Muscle of leg (tissue), 11 donors: ENCODE data around the gene EBF3. TPM values are rescaled to one million over a fixed set of nuclear protein-coding genes. Genes with fewer than 3 reads are reported as not detected.

Experiments
- DNase-seq: peaks from one replicate; pipeline ENCODE4 v3.0.0; 2013
- H3K27ac ChIP-seq: one replicate; pipeline ENCODE4 v1.5.1; 2013; ENCODE audit warnings: mild to moderate bottlenecking, low read length, control low read depth
- H3K27me3 ChIP-seq: one replicate; pipeline ENCODE4 v1.6.1; 2013; ENCODE audit warnings: low read length; ENCODE audit not compliant: control insufficient read depth, insufficient read depth
- H3K36me3 ChIP-seq: one replicate; pipeline ENCODE4 v1.6.1; 2013; ENCODE audit warnings: low read length; ENCODE audit not compliant: control insufficient read depth, insufficient read depth
- H3K4me1 ChIP-seq: one replicate; pipeline ENCODE4 v1.6.1; 2013; ENCODE audit warnings: low read length; ENCODE audit not compliant: control insufficient read depth, insufficient read depth
- H3K4me3 ChIP-seq: one replicate; pipeline ENCODE4 v1.5.1; 2013; ENCODE audit warnings: low read length, control low read depth
- H3K9me3 ChIP-seq: replicated peaks from 2 replicates; pipeline ENCODE4 v1.6.1; 2013; ENCODE audit warnings: low read depth, low read length; ENCODE audit not compliant: control insufficient read depth
- WGBS: methylation state at CpG from one replicate; pipeline ENCODE4 v1.1.5; 2013; ENCODE audit warnings: missing lambda C conversion rate; ENCODE audit not compliant: insufficient coverage; 5-methylcytosine and 5-hydroxymethylcytosine counted together
- polyA plus RNA-seq, 8 donors: library from polyadenylated mRNA; unstranded; fragments of 120-200 nt; gene quantifications; one replicate each; pipeline versions ENCODE4 v1.2.1 to v1.2.3, GENCODE V29; 2013; ENCODE audit warnings: inconsistent platforms in 1 of 8, low replicate concordance in 1 of 8; ENCODE audit not compliant: insufficient read length in 8 of 8, insufficient read depth in 1 of 8
- total RNA-seq: library from RNA; stranded (reverse); fragments of 120-200 nt; gene quantifications from one replicate; pipeline ENCODE4 v1.2.4, GENCODE V29; 2013

EBF3 gene
- total and polyA plus RNA-seq, 9 donors: 33.6 to 102 (median 75.6) TPM

DNA sequence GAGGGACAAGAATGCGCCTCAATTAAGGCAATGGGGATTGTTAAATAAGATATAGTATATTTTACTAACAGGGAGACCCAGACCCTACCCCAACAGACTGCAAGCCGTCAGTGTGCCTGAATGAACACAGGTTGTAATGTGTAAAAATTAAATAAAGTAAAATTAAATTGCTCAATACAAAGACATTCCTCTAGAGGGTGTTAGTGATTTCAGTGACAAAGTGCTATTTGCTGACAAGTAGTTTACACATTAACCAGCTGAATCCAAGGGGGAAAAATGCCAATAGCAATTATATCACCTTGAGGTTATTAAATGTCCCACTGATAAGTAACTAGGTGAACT lies 110.5 kb downstream of the EBF3 start:
- peaks cover 61% of the 10 kb centered on the region for H3K36me3 ChIP-seq
- H3K27ac ChIP-seq: peak overlapping the region; percentile 54
- DNase-seq: no peak
- H3K27me3 ChIP-seq: no peaks in the 10 kb centered on the region
- no peak overlapping the region for H3K4me3 ChIP-seq
- no CpG with 5 or more reads among the region's 2 CpGs for WGBS
- H3K9me3 ChIP-seq: peaks cover 8% of the 10 kb centered on the region
- H3K4me1 ChIP-seq: peaks cover 24% of the 10 kb centered on the region

DNA sequence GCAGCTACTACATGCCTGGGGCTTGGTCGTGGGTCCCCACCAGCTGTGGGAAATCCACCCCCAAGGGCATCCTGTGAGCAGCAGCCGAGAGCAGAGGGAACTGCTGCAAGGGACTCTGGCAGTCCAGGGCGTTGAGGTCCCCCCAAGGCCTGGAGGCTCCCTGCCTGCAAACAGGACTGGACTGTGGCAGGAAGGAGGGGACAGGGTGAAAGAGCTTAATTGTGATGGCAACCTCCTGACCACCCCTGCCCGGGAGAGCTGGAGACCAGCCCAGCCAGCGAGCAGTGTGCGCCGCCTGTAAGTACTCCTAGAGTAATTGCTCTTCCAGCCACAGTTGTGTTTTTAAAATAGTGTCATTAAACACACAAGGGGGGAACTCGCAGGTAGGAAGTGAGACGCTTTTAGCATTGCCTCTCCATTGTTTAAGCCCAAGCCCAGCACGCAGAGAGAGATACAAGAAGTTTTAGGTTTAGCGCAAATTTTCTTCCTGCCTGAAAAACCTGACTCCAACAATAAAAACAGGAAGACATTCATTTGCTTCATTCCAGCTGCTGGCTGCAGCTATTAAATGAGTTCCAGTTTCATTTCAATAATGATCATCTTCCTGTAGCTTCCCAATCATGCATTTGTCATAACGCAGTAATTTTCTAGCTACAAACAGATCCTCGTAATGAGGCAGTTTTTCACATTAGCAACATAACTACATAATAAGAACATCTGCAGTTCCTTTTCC lies 111.1 kb downstream of the EBF3 start:
- peaks cover 59% of the 10 kb centered on the region for H3K36me3 ChIP-seq
- H3K27me3 ChIP-seq: no peaks in the 10 kb centered on the region
- H3K4me3 ChIP-seq: no peak overlapping the region
- peaks cover 24% of the 10 kb centered on the region for H3K4me1 ChIP-seq
- peaks cover 8% of the 10 kb centered on the region for H3K9me3 ChIP-seq
- H3K27ac ChIP-seq: peak overlapping the region; percentile 54
- peak; percentile 61 for DNase-seq
- 27% methylated on average over 8 of the region's 13 CpGs for WGBS

DNA sequence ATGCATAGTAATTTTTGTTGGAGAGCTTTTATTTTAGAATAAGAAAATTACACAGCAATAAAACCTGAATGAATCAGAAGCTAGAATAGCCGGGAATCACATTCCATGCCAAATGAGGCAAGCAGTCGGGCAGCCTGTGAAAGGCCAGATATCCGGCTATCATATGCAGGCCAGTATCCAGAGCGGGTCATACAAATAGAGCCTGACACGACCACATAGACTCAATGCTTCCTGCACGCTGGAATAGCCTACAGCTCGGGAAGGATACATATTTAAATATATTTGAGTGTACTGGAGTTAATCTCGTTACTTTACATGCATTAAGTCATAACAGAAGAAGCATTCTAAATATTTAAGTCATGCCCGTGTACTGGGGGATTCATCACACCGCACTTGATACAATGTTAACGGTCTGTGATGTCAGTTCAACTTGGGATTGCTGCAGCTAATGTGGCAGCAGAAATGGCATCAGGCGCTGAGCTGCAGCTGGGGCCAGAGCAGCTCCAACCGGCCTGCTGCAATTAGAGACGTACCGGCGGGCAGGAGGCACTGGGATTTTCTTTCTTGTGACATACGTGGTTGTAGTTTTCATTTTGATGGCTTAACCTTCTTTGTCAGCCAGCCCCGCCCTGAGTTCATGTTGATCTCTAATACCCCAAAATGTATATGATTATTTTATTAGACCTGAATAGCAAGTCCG lies 112.0 kb downstream of the EBF3 start:
- H3K27ac ChIP-seq: peak overlapping the region; percentile 54
- no peak overlapping the region for H3K4me3 ChIP-seq
- peaks cover 8% of the 10 kb centered on the region for H3K9me3 ChIP-seq
- 61% methylated on average over 7 of the region's 19 CpGs for WGBS
- H3K36me3 ChIP-seq: peaks cover 56% of the 10 kb centered on the region
- peaks cover 24% of the 10 kb centered on the region for H3K4me1 ChIP-seq
- H3K27me3 ChIP-seq: no peaks in the 10 kb centered on the region
- DNase-seq: no peak

- Histone ChIP-seq H3K4me1 (peaks cover 24% of the 10 kb centered on the region), H3K4me3 (no peak overlapping the region), H3K27me3 (no peaks in the 10 kb centered on the region), H3K9me3 (no peaks in the 10 kb centered on the region), H3K36me3 (peaks cover 54% of the 10 kb centered on the region), H3K27ac (no peak overlapping the region)
- no peak for DNase-seq
- 81% methylated on average over 11 of the region's 13 CpGs for WGBS
Observed at GRCh38 chr10:129850790-129851189, 113.3 kb downstream of the EBF3 start.

DNA sequence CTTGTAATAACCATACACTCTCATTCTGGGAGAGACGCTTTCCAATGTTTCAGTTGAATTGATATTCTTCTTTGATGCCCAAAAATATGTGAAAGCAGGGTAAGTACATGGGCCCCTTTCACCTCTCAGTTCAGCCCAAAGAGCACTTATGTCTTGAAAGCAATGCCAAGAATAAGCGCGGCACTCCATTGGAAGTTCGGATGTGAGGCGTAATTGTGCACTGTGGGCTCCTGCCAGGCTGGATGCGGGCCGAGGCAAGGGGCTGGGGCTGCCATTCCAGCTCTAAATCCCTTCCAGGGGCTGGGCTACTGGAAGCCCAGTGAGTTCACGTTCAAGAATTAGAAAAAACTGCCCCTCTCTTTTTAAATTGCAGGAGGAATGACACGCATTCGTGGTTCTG lies 113.8 kb downstream of the EBF3 start:
- H3K27me3 ChIP-seq: no peaks in the 10 kb centered on the region
- DNase-seq: no peak
- H3K9me3 ChIP-seq: no peaks in the 10 kb centered on the region
- 73% methylated on average over 8 of the region's 10 CpGs for WGBS
- peaks cover 53% of the 10 kb centered on the region for H3K36me3 ChIP-seq
- H3K4me1 ChIP-seq: peaks cover 24% of the 10 kb centered on the region
- H3K27ac ChIP-seq: no peak overlapping the region
- no peak overlapping the region for H3K4me3 ChIP-seq

GRCh38 chr10:129849853-129850252 lies 114.2 kb downstream of the EBF3 start:
- 94% methylated on average over 10 of the region's 15 CpGs for WGBS
- Histone ChIP-seq H3K36me3 (peaks cover 53% of the 10 kb centered on the region), H3K9me3 (no peaks in the 10 kb centered on the region), H3K4me3 (no peak overlapping the region), H3K27ac (no peak overlapping the region), H3K27me3 (no peaks in the 10 kb centered on the region), H3K4me1 (peaks cover 23% of the 10 kb centered on the region)
- DNase-seq: no peak

- peaks cover 51% of the 10 kb centered on the region for H3K36me3 ChIP-seq
- no peak overlapping the region for H3K4me3 ChIP-seq
- no peaks in the 10 kb centered on the region for H3K9me3 ChIP-seq
- WGBS: 93% methylated on average over 13 of the region's 19 CpGs
- H3K4me1 ChIP-seq: peaks cover 20% of the 10 kb centered on the region
- H3K27me3 ChIP-seq: no peaks in the 10 kb centered on the region
- no peak for DNase-seq
- no peak overlapping the region for H3K27ac ChIP-seq
Observed at GRCh38 chr10:129849452-129849750, 114.7 kb downstream of the EBF3 start.

DNA sequence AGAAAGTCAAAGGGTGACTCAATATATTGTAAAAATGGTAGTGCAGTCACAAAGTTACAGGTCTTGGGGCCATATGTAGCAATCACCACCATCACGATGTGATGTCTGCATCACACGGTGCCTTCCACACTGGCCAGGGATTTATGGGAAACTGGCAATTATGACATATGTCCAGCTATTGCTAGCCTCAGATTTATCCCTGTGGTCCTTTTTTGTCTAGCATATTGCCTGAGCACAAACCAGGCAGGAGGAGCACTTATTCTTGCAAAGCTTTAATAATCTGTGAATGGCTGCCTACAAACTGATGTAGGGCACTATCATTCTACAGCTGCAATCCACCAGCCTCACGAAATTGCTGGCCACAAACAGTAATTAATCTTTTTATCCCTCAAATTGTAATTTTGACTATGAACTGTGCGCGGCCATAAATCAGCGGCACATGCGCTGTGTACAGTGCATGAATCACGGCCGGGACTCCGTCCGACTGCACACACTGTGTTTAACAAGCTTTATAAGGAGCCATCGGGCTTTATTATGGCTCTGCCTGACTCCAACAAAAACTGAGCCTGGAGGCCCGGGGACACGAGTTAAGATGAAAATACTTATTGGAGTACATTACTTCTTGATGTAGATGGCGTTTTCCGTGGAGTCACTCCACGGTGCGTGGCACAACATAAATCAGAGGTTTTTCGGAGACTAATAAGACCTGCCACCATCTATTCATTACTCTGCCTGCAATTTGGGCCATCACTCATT lies 115.2 kb downstream of the EBF3 start:
- no peak overlapping the region for H3K27ac ChIP-seq
- no peak for DNase-seq
- WGBS: 85% methylated on average over 14 of the region's 19 CpGs
- peaks cover 55% of the 10 kb centered on the region for H3K36me3 ChIP-seq
- peaks cover 19% of the 10 kb centered on the region for H3K4me1 ChIP-seq
- H3K4me3 ChIP-seq: no peak overlapping the region
- H3K27me3 ChIP-seq: no peaks in the 10 kb centered on the region
- no peaks in the 10 kb centered on the region for H3K9me3 ChIP-seq

DNA sequence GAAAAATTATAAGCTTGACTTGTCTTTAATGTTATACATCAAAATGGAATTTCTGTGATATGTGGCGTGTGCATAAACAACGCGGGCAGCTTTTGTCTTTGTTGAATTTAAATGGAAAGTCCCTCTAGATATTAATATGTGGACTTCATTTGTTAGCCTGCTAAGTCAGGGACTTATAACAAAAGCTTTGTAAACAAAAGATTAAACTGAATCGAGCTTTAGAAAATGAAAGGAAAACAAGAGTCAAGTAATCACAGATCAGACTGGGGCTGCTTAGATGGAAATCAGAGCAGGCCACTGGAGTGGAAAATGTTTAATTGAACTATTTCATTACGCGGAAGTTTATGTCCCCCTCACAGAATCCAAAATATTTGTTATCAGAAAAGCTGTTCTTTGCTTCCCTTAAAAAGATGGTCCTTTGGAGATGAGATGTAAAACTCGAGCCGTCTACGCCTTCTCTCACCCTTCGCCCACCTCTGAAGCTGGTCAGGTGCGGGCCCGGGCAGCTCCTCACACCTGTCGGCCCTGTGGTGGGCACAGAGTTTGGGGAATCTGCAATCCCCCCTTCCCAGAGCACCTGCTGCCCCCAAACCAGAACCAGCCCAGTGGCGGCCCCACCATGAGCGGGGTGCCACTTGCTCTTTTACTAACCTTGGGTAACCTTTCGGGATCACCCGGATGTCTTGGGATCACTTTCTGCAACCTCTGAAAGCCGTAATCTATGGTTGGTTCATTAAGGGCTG lies 116.2 kb downstream of the EBF3 start:
- Histone ChIP-seq H3K27me3 (no peaks in the 10 kb centered on the region), H3K36me3 (peaks cover 63% of the 10 kb centered on the region), H3K4me3 (no peak overlapping the region), H3K9me3 (no peaks in the 10 kb centered on the region), H3K4me1 (peaks cover 13% of the 10 kb centered on the region), H3K27ac (no peak overlapping the region)
- WGBS: 90% methylated on average over 9 of the region's 18 CpGs
- no peak for DNase-seq

DNA sequence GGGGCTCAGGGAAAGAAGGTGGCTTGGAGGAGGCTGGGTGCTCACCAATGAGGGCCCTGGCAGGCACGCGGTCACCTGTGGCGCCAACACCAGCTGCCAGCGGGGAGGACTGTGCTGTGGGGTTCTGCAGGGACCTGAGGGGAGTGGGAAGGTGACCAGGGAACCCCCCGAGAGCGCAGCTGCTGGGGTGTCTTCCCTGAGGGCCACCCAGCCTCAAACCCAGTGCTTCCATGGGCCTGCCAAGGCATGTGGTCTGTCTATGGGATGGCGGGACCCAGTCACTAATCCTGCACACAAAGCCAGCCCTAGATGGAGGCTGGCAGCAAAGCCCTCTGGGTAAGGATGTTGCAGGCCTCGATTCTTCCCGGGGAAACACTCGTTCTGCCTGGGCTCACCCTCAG lies 117.1 kb downstream of the EBF3 start:
- DNase-seq: no peak
- WGBS: 76% methylated on average over 7 of the region's 10 CpGs
- no peaks in the 10 kb centered on the region for H3K9me3 ChIP-seq
- H3K4me1 ChIP-seq: peaks cover 6% of the 10 kb centered on the region
- no peaks in the 10 kb centered on the region for H3K27me3 ChIP-seq
- no peak overlapping the region for H3K27ac ChIP-seq
- H3K36me3 ChIP-seq: peaks cover 72% of the 10 kb centered on the region
- H3K4me3 ChIP-seq: no peak overlapping the region
